ENCODE data around the gene PAQR8. TPM values are rescaled to one million over a fixed set of nuclear protein-coding genes. Genes with fewer than 3 reads are reported as not detected.
A peak's percentile ranks its signal among the peaks of the same experiment; 100 is the strongest.
"Not testable (repeated sequence)": the region's sequence is repeated elsewhere in the genome, so short reads cannot be mapped to it uniquely, and the experiment has no call there.

Gene PAQR8
- total RNA-seq, 4 donors from 2014 or later = 27.1 to 250 (median 159) TPM

- intact Hi-C loops (cut with DNase I; ENCODE audit: low total_unique reads) (no loop called here), in situ Hi-C loops (cut with MboI; ENCODE audit: low pct_ligation_motif_present in 1 of 4, low pct_unique_long_range_greater_than_20kb in 1 of 4, low sequenced_read_pairs in 3 of 4) (no loop called here)
- Histone ChIP-seq H3K27me3 (no peaks in the 10 kb centered on the region), H3K4me3 (no peak overlapping the region), H3K27ac (no peak overlapping the region), H3K9me3 (no peaks in the 10 kb centered on the region), H3K36me3 (no peaks in the 10 kb centered on the region), H3K4me1 (peaks cover 8 to 43% (median 15%) of the 10 kb centered on the region in 4 donors)
- TF ChIP-seq POLR2A (IDR thresholded peaks at IDR 0.05) (no peak), POLR2AphosphoS5 (IDR thresholded peaks at IDR 0.05) (no peak), EP300 (IDR thresholded peaks at IDR 0.05; ENCODE audit: low read depth) (no peak), CTCF (IDR thresholded peaks at IDR 0.05) (no peak)
- DNase-seq = peak; percentile 43
- 85 to 100% methylated on average over 2 of the region's 2 CpGs for WGBS, 2 donors (ENCODE audit: low coverage in 1 of 2)
Observed at GRCh38 chr6:52384145-52384766, 22.3 kb downstream of the PAQR8 start.

GRCh38 chr6:52385074-52385473 is 23.1 kb downstream of the PAQR8 start:
- Histone ChIP-seq H3K4me1 (peaks cover 10 to 47% (median 23%) of the 10 kb centered on the region in 4 donors), H3K27me3 (no peaks in the 10 kb centered on the region), H3K9me3 (no peaks in the 10 kb centered on the region), H3K36me3 (no peaks in the 10 kb centered on the region), H3K27ac (no peak overlapping the region), H3K4me3 (no peak overlapping the region)
- in situ Hi-C loops (cut with MboI; ENCODE audit: low pct_ligation_motif_present in 1 of 4, low pct_unique_long_range_greater_than_20kb in 1 of 4, low sequenced_read_pairs in 3 of 4) = no loop called here
- intact Hi-C loops (cut with DNase I; ENCODE audit: low total_unique reads) = no loop called here
- DNase-seq = no peak
- WGBS, 2 donors (ENCODE audit: low coverage in 1 of 2) = 71 to 100% methylated on average over 1 to 4 of the region's 4 CpGs
- TF ChIP-seq EP300 (IDR thresholded peaks at IDR 0.05; ENCODE audit: low read depth) (no peak), POLR2AphosphoS5 (IDR thresholded peaks at IDR 0.05) (no peak), POLR2A (IDR thresholded peaks at IDR 0.05) (no peak), CTCF (IDR thresholded peaks at IDR 0.05) (no peak)

- H3K9me3 ChIP-seq; DNase-seq; in situ Hi-C loops (cut with MboI; ENCODE audit: low pct_ligation_motif_present in 1 of 4, low pct_unique_long_range_greater_than_20kb in 1 of 4, low sequenced_read_pairs in 3 of 4); H3K36me3 ChIP-seq; H3K27me3 ChIP-seq; H3K4me3 ChIP-seq; intact Hi-C loops (cut with DNase I; ENCODE audit: low total_unique reads): not testable (repeated sequence)
- peaks cover 20 to 55% (median 35%) of the 10 kb centered on the region in 4 donors for H3K4me1 ChIP-seq
- H3K27ac ChIP-seq = peak overlapping the region in 3 of 4 donors; percentile 73 to 84 (median 83)
- 67 to 98% methylated on average over 3 to 4 of the region's 4 CpGs for WGBS, 2 donors (ENCODE audit: low coverage in 1 of 2)
Observed at GRCh38 chr6:52388119-52388518, 26.2 kb downstream of the PAQR8 start.

- TF ChIP-seq POLR2AphosphoS5 (IDR thresholded peaks at IDR 0.05) (no peak), EP300 (IDR thresholded peaks at IDR 0.05; ENCODE audit: low read depth) (no peak), POLR2A (IDR thresholded peaks at IDR 0.05) (no peak), CTCF (IDR thresholded peaks at IDR 0.05) (no peak)
- Histone ChIP-seq H3K27me3 (no peaks in the 10 kb centered on the region), H3K36me3 (no peaks in the 10 kb centered on the region), H3K4me1 (peaks cover 20 to 52% (median 34%) of the 10 kb centered on the region in 4 donors), H3K4me3 (no peak overlapping the region), H3K27ac (peak overlapping the region; percentile 73 to 84 (median 82)), H3K9me3 (no peaks in the 10 kb centered on the region)
- intact Hi-C loops (cut with DNase I; ENCODE audit: low total_unique reads) = no loop called here
- no peak for DNase-seq
- 54 to 64% methylated on average over 3 to 4 of the region's 4 CpGs for WGBS, 2 donors (ENCODE audit: low coverage in 1 of 2)
- in situ Hi-C loops (cut with MboI; ENCODE audit: low pct_ligation_motif_present in 1 of 4, low pct_unique_long_range_greater_than_20kb in 1 of 4, low sequenced_read_pairs in 3 of 4) = no loop called here
Observed at GRCh38 chr6:52388790-52389189, 26.8 kb downstream of the PAQR8 start.

- H3K4me1 ChIP-seq = peaks cover 20 to 50% (median 33%) of the 10 kb centered on the region in 4 donors
- intact Hi-C loops (cut with DNase I; ENCODE audit: low total_unique reads) (no loop called here), in situ Hi-C loops (cut with MboI; ENCODE audit: low pct_ligation_motif_present in 1 of 4, low pct_unique_long_range_greater_than_20kb in 1 of 4, low sequenced_read_pairs in 3 of 4) (no loop called here)
- DNase-seq = no peak
- WGBS, 2 donors (ENCODE audit: low coverage in 1 of 2) = 29 to 46% methylated on average over 1 of the region's 1 CpG
- H3K27me3 ChIP-seq = no peaks in the 10 kb centered on the region
- no peak overlapping the region for H3K4me3 ChIP-seq
- H3K27ac ChIP-seq = peak overlapping the region; percentile 73 to 84 (median 82)
- H3K9me3 ChIP-seq = no peaks in the 10 kb centered on the region
- no peak for TF ChIP-seq POLR2A (IDR thresholded peaks at IDR 0.05)
- TF ChIP-seq EP300 (IDR thresholded peaks at IDR 0.05; ENCODE audit: low read depth) = no peak
- TF ChIP-seq POLR2AphosphoS5 (IDR thresholded peaks at IDR 0.05) = no peak
- TF ChIP-seq CTCF (IDR thresholded peaks at IDR 0.05) = peak in 1 of 5 experiments; percentile 39
- H3K36me3 ChIP-seq = no peaks in the 10 kb centered on the region
Observed at GRCh38 chr6:52389264-52389625, 27.3 kb downstream of the PAQR8 start.

Measured in transverse colon (tissue), 4 donors.